GM19324 (cell line): ENCODE results near the gene VPS13D.
"Not testable (repeated sequence)": the region's sequence is repeated elsewhere in the genome, so short reads cannot be mapped to it uniquely, and the experiment has no call there.

Experiments
- ATAC-seq: cut with Tn5 transposase; IDR thresholded peaks from one replicate; pipeline ENCODE4 v1.9.1; 2021; ENCODE audit warnings: mild to moderate bottlenecking, moderate library complexity; ENCODE audit not compliant: unreplicated experiment, low FRiP score

The VPS13D gene

DNA sequence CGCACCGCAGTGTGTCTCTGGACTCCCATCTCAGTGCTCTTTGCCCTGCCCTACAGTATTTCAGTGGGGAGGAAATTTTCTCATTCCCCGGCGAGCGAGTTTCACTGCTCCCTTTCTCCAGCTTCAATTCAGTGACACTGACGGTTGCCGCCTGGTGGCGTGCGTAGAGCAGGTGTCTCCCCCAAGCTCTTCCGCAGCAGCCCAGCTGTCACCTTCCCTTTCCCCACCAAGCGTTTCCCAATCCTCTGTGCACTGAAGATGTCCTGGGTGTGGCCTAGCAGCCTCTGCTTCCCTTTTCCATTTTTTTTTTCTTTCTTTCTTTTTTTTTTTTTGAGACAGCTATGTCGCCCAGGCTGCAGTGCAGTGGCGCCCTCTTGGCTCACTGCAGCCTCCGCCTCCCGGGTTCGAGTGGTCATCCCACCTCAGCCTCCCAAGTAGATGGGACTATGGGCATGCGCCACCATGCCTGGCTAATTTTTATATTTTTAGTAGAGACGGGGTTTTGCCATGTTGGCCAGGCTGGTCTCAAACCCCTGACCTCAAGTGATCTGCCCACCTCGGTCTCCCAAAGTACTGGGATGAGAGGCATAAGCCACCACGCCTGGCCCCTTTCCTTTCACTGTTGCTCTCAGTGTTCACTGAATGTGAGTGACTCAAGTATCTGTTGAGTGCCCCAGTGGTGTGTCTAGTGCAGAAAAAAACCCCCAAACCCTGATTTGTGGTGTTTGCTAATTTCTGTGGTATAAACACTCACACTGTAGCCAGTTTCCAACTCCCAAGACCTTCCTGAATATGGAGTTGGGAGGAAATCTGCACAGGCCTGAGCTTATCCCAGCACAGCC lies 33.0 kb upstream of the VPS13D start:
- ATAC-seq, result no peak

DNA sequence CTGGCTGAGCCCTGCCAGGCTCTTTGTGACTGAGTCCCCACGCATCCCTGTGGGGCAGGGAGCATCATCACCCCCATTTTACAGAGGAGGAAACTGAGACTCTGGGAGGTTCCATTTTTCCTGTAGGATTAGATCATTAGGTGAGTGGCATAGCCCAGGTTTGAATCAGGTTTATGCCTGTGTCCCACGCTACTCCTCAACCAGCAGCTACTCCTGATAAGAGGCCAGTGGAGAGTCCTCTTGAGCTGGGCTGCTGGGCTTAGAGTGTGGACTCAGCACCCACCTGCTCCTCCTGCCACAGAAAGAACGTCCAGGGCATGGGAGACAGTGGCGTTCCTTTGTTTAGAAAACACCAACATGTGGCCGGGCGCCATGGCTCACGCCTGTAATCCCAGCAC lies 32.3 kb upstream of the VPS13D start:
- no peak for ATAC-seq

DNA sequence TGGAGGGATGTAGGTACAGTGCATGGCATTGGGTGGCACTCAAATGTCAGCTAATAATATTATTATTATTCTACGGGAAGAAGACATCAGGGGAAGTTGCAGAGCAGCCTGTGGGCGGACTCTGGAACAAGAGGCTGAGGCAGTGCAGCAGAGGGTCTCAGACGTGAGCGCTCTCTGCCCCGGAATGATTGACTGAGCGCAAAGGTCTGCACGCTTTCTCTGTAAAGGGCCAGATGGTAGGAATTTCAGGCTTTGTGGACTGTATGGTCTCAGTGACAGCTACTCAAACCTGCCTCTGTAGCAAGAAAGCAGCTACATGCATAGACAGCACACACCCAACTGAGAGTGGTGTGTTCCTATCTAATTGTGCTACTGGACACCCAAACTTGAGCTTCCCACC lies 29.6 kb upstream of the VPS13D start:
- no peak for ATAC-seq

DNA sequence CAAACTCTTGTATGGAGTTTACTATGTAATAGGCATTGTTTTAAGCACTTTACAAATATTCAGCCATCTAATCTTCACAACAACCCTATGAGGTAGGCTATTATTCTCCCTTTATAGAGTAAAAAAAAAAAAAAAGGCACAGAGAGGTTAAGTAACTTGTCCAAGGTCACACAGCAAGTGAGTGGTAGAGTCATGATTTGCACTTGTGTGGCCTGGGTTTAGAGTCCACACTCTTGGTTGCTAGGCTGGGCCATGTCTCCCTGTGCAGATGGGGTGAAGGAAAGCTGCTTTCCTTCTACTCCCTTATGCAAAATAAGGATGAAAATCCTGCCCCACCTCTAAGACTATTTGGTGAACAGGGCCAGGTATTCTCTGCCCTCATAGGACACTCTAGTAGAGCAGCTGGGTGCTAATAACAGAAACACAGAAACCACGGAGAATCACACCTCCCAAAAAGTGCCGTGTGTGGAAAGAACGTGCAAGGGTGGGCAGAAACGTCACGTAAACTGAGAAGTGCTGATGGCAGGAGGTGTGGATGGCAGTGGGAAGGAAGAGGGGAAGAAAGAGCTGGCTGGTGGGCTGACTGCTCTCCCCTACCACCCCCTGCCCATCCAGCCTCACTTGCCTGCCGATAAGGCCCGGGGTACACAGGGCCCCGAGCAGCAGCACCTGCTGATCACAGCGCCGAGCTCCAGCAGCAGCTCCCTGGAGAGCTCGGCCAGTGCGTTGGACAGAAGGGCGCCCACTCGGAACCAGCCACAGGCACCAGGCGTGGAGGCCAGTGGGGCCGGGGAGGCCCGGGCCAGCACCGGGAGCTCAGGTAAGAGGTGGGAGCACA lies 28.3 kb upstream of the VPS13D start:
- ATAC-seq, result peak; percentile 40

- no peak for ATAC-seq
Observed at GRCh38 chr1:12202190-12202497, 27.7 kb upstream of the VPS13D start.

DNA sequence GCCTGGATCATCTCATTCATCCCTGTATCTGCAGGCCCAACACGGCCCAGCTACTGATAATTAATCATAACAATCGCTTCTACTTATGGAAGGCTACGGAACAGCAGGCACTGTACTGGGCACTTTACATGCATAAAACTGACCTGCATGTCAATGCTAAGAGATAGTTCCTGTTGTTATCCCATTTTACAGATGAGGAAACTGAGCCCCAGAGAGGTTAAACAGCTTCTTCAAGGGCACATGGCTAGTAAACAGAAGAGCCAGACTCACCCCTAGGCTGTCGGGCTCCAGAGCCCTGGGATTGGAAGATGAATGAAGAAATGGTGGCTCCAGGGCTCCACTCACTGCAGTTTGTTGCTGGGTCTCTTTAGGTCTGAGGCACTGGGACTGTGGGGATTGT lies 27.3 kb upstream of the VPS13D start:
- no peak for ATAC-seq

- ATAC-seq, result no peak
Observed at GRCh38 chr1:12203216-12204007, 26.4 kb upstream of the VPS13D start.

DNA sequence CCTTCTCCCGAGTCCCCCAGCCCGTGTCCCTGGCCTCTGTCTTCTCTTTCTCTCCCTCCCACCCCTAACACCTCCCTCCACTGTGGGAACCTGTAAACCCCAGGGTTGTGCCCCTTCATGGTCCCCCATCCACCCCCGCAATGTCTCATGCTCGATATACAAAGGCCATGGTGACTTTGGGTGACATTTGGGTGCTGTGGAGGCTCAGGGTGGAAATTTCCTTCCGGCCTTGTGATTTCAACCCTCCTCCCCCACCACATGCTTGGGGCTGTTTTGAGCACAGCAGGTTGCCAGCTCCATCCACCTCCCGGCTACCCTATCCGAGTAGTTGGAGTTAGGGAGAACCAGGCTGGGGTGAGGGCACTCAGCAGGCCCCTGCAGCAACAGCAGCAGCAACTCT lies 25.7 kb upstream of the VPS13D start:
- ATAC-seq, result no peak

- ATAC-seq, result no peak
Observed at GRCh38 chr1:12204754-12205658, 24.8 kb upstream of the VPS13D start.

- no peak for ATAC-seq
Observed at GRCh38 chr1:12206238-12206637, 23.6 kb upstream of the VPS13D start.

GRCh38 chr1:12206792-12207424 lies 22.9 kb upstream of the VPS13D start:
- ATAC-seq, result no peak

DNA sequence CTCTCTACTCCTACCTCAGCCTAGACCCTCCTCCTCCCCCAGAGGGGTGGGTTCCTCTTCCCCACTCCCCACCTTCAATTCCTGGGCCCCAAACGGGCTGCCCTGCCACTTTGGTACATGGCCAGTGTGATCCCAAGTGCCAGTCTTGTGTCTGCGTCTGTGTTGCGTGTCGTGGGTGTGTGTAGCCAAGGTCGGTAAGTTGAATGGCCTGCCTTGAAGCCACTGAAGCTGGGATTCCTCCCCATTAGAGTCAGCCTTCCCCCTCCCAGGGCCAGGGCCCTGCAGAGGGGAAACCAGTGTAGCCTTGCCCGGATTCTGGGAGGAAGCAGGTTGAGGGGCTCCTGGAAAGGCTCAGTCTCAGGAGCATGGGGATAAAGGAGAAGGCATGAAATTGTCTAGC lies 21.6 kb upstream of the VPS13D start:
- no peak for ATAC-seq

DNA sequence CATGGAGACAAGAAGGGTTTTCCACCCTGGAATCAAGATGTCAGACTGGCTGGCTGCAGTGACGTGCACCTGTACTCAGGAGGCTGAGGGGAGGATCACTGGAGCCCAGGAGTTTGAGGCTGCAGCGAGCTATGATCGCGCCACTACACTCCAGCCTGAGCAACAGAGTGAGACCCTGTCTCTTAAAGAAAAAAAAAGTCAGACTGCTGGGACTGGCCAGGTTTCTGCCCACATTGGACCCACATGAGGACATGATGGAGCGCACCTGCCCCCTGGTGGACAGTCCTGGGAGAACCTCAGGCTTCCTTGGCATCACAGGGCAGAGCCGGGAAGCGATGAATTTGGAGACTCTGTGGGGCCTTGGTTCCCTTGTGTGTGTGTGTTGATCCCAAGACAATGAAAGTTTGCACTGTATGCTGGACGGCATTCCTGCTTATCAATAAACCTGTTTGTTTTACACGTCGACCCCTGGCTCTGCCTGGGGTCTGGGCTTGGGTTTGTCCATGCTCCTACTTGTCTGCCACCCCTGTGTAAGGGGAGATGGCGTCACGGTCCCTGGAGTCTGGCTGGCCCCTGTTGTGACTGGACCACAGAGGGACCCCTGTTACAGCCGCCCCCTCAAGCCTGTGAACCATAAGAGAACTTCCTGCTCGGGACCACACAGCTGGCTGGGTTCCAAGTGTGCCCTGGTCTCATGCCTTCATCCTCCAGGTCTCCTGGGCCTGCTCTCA lies 20.9 kb upstream of the VPS13D start:
- ATAC-seq, result no peak

DNA sequence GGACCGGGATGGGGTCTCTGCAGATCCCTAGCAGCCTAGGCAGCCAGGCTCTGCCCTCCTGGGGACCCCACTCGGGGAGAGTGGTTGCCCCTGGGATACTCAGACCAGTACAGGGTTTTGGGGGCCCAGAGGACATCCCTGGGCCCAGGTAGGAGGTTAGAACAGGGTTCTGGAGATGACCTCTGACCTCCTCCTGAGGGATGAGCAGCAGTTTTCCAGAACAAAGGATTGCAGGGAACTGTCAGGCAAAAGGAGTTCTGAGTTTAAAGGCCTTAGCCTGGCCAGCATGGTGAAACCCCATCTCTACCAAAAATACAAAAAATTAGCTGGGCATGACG lies 20.4 kb upstream of the VPS13D start:
- no peak for ATAC-seq

- ATAC-seq, result no peak
Observed at GRCh38 chr1:12215118-12215961, 14.5 kb upstream of the VPS13D start.

GRCh38 chr1:12219800-12220199 lies 10.0 kb upstream of the VPS13D start:
- ATAC-seq, result no peak

- ATAC-seq, result no peak
Observed at GRCh38 chr1:12220890-12221289, 8.9 kb upstream of the VPS13D start.

DNA sequence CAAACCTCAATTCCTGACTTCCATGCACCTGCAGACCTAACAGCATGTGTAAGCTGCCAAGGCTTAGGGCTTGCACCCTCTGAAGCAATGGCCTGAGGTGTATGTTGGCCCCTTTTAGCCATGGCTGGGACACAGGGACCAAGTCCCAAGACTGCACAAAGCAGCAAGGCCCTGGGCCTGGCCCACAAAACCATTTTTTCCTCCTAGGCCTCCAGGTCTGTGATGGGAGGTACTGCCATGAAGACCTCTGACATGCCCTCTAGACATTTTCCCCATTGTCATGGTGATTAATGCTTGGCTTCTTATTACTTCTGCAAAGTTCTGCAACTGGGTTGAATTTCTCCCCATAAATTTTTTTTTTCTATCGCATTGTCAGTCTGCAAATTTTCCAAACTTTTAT lies 7.1 kb upstream of the VPS13D start:
- not testable (repeated sequence) for ATAC-seq
